ENCODE measurements around the gene OTC. TPM values are rescaled to one million over a fixed set of nuclear protein-coding genes. Genes with fewer than 3 reads are reported as not detected.

The OTC gene
- total RNA-seq, 1 experiment from 2014 or later: not detected

DNA sequence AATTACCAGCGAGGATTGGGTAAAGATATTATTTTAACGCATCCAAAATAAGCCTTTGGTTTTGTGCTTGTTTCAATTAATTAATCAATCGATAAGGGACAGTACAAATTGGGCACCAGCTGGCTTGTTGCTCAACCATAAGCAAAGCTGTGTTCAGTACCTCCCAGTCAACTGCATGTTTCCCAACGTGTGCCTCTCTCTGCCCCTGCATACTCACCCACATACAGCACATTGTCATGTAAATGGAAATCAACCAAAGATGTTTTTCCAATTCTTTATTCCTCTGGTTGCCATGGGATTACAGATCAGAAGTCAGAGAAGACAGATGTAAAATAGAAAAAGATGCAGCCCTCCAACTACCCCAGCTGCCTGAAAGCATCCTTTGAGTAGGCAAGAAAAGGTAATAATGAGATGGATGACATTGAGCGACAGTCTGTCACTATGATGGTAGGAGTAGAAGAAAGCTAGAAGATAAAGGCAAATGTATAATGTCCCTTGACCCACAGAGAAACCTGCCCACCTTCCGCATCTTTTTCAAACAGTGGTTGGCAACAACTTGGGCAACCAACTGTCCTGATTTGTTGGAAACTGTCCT lies 116.3 kb downstream of the OTC start:
- no peak overlapping the region for H3K27ac ChIP-seq (ENCODE audit: low read depth, low read length)
- TF ChIP-seq ZFX (IDR thresholded peaks at IDR 0.05) (no peak), ZNF274 (IDR thresholded peaks at IDR 0.05; ENCODE audit: low read depth, low read length) (no peak), POLR2A (IDR thresholded peaks at IDR 0.05; ENCODE audit: borderline replicate concordance, extremely low read depth, insufficient read depth, insufficient read length) (no peak)
- RAD21 ChIA-PET (ENCODE audit: low non-redundant PET in 1 of 2, low total read pairs in 2 of 2, uncharacterized antibody in 2 of 2, unreplicated experiment in 2 of 2): no interaction called here

More for the DNA sequence above, 116.3 kb downstream of the OTC start:
- no peak for ATAC-seq
- H3K79me2 ChIP-seq (ENCODE audit: insufficient read depth, low read length): no peaks in the 10 kb centered on the region
- H3K4me3 ChIP-seq (replicated peaks in 1 of 2; ENCODE audit: low read depth in 1 of 2, low read length in 2 of 2): no peak overlapping the region
- H3K9me2 ChIP-seq (ENCODE audit: insufficient read depth): no peaks in the 10 kb centered on the region
- H3K9ac ChIP-seq (ENCODE audit: low read length): no peak overlapping the region
- H3K9me3 ChIP-seq (ENCODE audit: control insufficient read depth in 1 of 2, insufficient read depth in 1 of 2, low read depth in 1 of 2, low read length in 2 of 2): no peaks in the 10 kb centered on the region
- H3K4me1 ChIP-seq (ENCODE audit: control insufficient read depth in 1 of 2, insufficient read depth in 2 of 2, low read length in 2 of 2): no peaks in the 10 kb centered on the region
- no peak overlapping the region for H2AFZ ChIP-seq (ENCODE audit: low read depth, low read length, poor library complexity, severe bottlenecking)
- no TSS peak for BruUV-seq (replicated peaks)
- no peak for DNase-seq (ENCODE audit: low read depth, low spot score)
- intact Hi-C loops (cut with micrococcal nuclease): no loop called here
- no peak overlapping the region for H3K4me2 ChIP-seq (ENCODE audit: low read length)
- no peaks in the 10 kb centered on the region for H3K36me3 ChIP-seq (ENCODE audit: control insufficient read depth in 1 of 2, insufficient read depth in 2 of 2, low read length in 2 of 2)
- ChIA-PET POLR2A (no interaction called here), CTCF (no interaction called here)
- no peaks in the 10 kb centered on the region for H3K27me3 ChIP-seq (ENCODE audit: insufficient read depth, low read length)
- no peaks in the 10 kb centered on the region for H4K20me1 ChIP-seq (ENCODE audit: insufficient read depth)

Other genes with a start within 250 kb of the OTC start
- 18.2 TPM for gene SRPX, start 131.7 kb upstream of the OTC start, total RNA-seq (2021; ENCODE audit: unreplicated experiment)
- 10.4 TPM for gene RPGR, start 25.1 kb upstream of the OTC start, total RNA-seq (2021; ENCODE audit: unreplicated experiment)
- 2.9 TPM for gene TSPAN7, start 208.9 kb downstream of the OTC start, total RNA-seq (2021; ENCODE audit: unreplicated experiment)

All from HCT116 (cell line).